Measurements from ENCODE around the gene CBX4. TPM values are rescaled to one million over a fixed set of nuclear protein-coding genes. Genes with fewer than 3 reads are reported as not detected.

The CBX4 gene
- total RNA-seq, 2 donors from 2014 or later: 4.2 to 4.9 TPM

DNA sequence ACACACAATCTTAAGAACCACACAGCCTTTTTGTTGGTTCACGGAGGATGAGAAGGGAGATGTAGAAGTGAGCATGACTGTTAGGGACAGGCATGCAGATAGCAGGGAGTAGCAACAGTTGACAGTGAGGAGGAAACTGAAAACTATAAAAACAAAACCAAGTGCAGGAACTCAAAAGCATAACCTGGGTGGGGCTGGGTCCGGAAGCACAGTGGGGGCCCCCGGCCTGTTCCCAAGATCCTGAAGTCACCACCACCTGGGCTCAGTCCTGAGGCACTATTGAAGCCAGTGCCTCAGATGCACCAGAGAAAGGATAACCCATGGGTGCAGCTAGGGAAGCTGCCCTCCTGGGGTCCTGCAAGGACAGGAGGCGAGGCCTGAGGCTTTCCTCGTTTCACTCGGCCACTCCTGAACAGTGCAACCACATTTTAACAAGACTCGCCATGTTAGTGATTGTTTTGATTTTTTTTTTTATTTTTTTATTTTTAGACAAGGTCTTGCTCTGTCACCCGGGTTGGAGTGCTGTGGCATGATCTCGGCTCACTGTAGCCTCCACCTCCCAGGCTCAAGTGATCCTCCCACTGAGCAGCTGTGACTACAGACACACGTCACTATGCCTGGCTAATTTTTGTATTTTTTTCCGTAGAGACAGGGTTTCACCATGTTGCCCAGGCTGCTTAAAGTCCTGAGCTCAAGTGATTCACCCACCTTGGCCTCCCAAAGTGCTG lies 27.7 kb upstream of the CBX4 start:
- Histone ChIP-seq H3K27ac (ENCODE audit: low read depth, low read length) (no peak overlapping the region), H3K9ac (ENCODE audit: extremely low read depth, low read length, poor library complexity, severe bottlenecking) (no peak overlapping the region), H3K4me1 (ENCODE audit: control insufficient read depth, insufficient read depth, low read length) (no peaks in the 10 kb centered on the region), H3K4me3 (ENCODE audit: low read length) (no peak overlapping the region), H3K36me3 (ENCODE audit: control insufficient read depth, insufficient read depth, low read length) (no peaks in the 10 kb centered on the region), H3K9me3 (ENCODE audit: control insufficient read depth, low read length) (no peaks in the 10 kb centered on the region), H3K27me3 (ENCODE audit: control insufficient read depth, insufficient read depth, low read length, poor library complexity, severe bottlenecking) (no peaks in the 10 kb centered on the region)
- no peaks in the 10 kb centered on the region for H3K36me3 Mint-ChIP-seq (ENCODE audit: low read depth)
- peaks cover 9% of the 10 kb centered on the region for H3K27me3 Mint-ChIP-seq (ENCODE audit: insufficient read depth)
- WGBS, 2 experiments (ENCODE audit: insufficient coverage in 1 of 2, insufficient read length in 1 of 2): 92 to 96% methylated on average over 7 to 11 of the region's 11 CpGs
- no peak overlapping the region for H3K27ac Mint-ChIP-seq
- no peaks in the 10 kb centered on the region for H3K9me3 Mint-ChIP-seq
- H3K4me3 Mint-ChIP-seq: no peak overlapping the region
- H3K4me1 Mint-ChIP-seq: peaks cover 3% of the 10 kb centered on the region
- TF ChIP-seq, protein P1, sequence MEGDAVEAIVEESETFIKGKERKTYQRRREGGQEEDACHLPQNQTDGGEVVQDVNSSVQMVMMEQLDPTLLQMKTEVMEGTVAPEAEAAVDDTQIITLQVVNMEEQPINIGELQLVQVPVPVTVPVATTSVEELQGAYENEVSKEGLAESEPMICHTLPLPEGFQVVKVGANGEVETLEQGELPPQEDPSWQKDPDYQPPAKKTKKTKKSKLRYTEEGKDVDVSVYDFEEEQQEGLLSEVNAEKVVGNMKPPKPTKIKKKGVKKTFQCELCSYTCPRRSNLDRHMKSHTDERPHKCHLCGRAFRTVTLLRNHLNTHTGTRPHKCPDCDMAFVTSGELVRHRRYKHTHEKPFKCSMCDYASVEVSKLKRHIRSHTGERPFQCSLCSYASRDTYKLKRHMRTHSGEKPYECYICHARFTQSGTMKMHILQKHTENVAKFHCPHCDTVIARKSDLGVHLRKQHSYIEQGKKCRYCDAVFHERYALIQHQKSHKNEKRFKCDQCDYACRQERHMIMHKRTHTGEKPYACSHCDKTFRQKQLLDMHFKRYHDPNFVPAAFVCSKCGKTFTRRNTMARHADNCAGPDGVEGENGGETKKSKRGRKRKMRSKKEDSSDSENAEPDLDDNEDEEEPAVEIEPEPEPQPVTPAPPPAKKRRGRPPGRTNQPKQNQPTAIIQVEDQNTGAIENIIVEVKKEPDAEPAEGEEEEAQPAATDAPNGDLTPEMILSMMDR (conservative IDR thresholded peaks at IDR 0.05): no peak
- no peak for DNase-seq

DNA sequence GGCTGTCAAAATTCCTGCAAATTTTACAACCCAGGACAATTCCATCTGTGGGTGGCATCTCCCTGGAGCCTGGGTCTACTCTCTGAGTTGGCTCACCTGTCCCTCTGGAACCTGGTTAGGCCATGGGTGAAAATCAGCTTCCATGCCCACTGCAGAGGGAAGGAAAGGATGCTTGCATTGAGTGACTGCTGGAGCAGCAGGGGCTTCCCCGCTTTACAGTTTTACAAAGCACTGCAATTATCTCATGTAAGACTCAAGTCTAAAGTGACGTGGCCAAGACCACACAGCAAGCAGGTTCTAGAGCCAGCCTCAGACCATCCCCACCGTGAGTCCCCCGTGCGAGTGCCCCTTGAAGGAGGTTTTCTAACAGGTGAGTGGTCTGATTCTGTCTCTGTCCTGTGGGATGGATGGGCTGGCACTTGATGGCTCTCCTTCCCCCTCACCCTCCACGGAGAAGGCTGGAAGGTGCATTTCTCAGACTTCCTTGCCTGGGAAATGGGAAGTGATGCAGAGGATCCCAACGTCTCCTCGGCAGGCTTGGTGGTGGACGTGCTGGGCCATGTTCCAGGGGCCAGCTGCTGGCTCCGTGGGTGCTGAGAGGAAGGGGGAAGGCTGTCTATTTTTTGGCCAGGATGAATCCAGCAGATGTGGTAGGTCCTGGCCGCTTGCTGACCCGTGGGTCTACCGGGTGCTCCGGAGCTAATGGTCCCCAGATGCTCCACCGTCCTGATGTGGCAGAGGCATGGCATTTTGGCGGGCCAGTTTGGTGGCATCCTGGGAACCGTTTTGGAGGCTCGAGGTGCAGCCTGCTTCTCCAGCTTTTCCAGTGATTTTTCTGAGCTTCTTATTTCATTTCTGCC lies 26.3 kb upstream of the CBX4 start:
- Mint-ChIP-seq H3K27me3 (ENCODE audit: insufficient read depth) (peaks cover 9% of the 10 kb centered on the region), H3K27ac (no peak overlapping the region), H3K36me3 (ENCODE audit: low read depth) (no peaks in the 10 kb centered on the region), H3K9me3 (no peaks in the 10 kb centered on the region), H3K4me3 (no peak overlapping the region), H3K4me1 (peaks cover 8% of the 10 kb centered on the region)
- H3K9ac ChIP-seq (ENCODE audit: extremely low read depth, low read length, poor library complexity, severe bottlenecking): no peak overlapping the region
- H3K27ac ChIP-seq (ENCODE audit: low read depth, low read length): no peak overlapping the region
- 84 to 92% methylated on average over 11 to 18 of the region's 18 CpGs for WGBS, 2 experiments (ENCODE audit: insufficient coverage in 1 of 2, insufficient read length in 1 of 2)
- H3K36me3 ChIP-seq (ENCODE audit: control insufficient read depth, insufficient read depth, low read length): no peaks in the 10 kb centered on the region
- peak; percentile 44 for DNase-seq
- H3K27me3 ChIP-seq (ENCODE audit: control insufficient read depth, insufficient read depth, low read length, poor library complexity, severe bottlenecking): no peaks in the 10 kb centered on the region
- H3K4me3 ChIP-seq (ENCODE audit: low read length): no peak overlapping the region
- no peaks in the 10 kb centered on the region for H3K9me3 ChIP-seq (ENCODE audit: control insufficient read depth, low read length)
- TF ChIP-seq, protein P1 (conservative IDR thresholded peaks at IDR 0.05): no peak
- H3K4me1 ChIP-seq (ENCODE audit: control insufficient read depth, insufficient read depth, low read length): no peaks in the 10 kb centered on the region

DNA sequence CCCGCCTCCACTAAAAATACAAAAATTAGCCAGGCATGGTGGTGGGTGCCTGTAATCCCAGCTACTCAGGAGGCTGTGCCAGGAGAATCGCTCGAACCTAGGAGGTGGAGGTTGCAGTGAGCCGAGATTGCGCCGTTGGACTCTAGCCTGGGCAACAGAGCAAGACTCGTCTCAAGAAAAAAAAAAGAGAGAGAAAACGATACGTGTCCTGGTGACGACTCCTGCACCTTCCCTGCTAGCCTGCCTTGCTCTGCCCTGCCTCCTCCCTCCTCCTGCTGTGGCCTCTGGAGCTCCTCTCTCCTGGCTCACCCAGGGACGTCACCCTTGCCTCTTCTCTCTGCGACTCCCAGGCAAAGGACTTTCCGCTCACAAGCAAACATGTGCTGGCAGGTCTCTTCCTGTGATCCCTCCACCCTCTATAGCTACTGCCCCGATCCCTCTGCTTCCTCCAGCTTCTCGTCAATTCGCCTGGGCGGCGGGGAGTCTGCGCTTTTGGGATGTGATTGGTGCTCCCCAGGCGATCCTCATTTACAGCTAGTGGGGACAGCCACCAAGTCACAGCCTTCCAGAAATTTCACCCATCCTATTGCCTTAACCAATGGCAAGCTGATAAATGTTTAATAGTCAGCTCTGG lies 25.5 kb upstream of the CBX4 start:
- Mint-ChIP-seq H3K27me3 (ENCODE audit: insufficient read depth) (peaks cover 7% of the 10 kb centered on the region), H3K4me3 (no peak overlapping the region), H3K36me3 (ENCODE audit: low read depth) (no peaks in the 10 kb centered on the region), H3K27ac (no peak overlapping the region), H3K9me3 (no peaks in the 10 kb centered on the region), H3K4me1 (peaks cover 8% of the 10 kb centered on the region)
- TF ChIP-seq, protein P1 (conservative IDR thresholded peaks at IDR 0.05): no peak
- H3K36me3 ChIP-seq (ENCODE audit: control insufficient read depth, insufficient read depth, low read length): no peaks in the 10 kb centered on the region
- no peak overlapping the region for H3K4me3 ChIP-seq (ENCODE audit: low read length)
- H3K9me3 ChIP-seq (ENCODE audit: control insufficient read depth, low read length): no peaks in the 10 kb centered on the region
- H3K27me3 ChIP-seq (ENCODE audit: control insufficient read depth, insufficient read depth, low read length, poor library complexity, severe bottlenecking): no peaks in the 10 kb centered on the region
- H3K9ac ChIP-seq (ENCODE audit: extremely low read depth, low read length, poor library complexity, severe bottlenecking): no peak overlapping the region
- peak; percentile 46 for DNase-seq
- no peak overlapping the region for H3K27ac ChIP-seq (ENCODE audit: low read depth, low read length)
- no peaks in the 10 kb centered on the region for H3K4me1 ChIP-seq (ENCODE audit: control insufficient read depth, insufficient read depth, low read length)
- WGBS, 2 experiments (ENCODE audit: insufficient coverage in 1 of 2, insufficient read length in 1 of 2): 88 to 97% methylated on average over 14 to 20 of the region's 20 CpGs

All from endodermal cell (in vitro differentiated cells).